SK-N-SH treated with all-trans-retinoic acid at 6 μM for 48 hours (cell line): Measurements from ENCODE around the gene ANKUB1.

Experiments
- ARNTL ChIP-seq: fragments of 450-650 bp; formaldehyde crosslinking; IDR thresholded peaks from 2 replicates; pipeline ENCODE4 v1.5.0; 2020; ENCODE audit warnings: low read depth, mild to moderate bottlenecking, moderate library complexity, borderline replicate concordance
- ESRRG ChIP-seq: fragments of 250-450 bp; sonication (Bioruptor Pico); IDR thresholded peaks from 2 replicates; pipeline ENCODE4 v1.6.1; 2021; ENCODE audit warnings: mild to moderate bottlenecking
- ISL1 ChIP-seq: fragments of 250-450 bp; sonication (Bioruptor Pico); IDR thresholded peaks from 2 replicates; pipeline ENCODE4 v2.1.2; 2022; ENCODE audit warnings: mild to moderate bottlenecking, moderate library complexity
- TOX ChIP-seq: fragments of 250-450 bp; sonication (Bioruptor Pico); IDR thresholded peaks from 2 replicates; pipeline ENCODE4 v1.8.0; 2021; ENCODE audit warnings: mild to moderate bottlenecking, moderate library complexity, borderline replicate concordance
- ZNF565 ChIP-seq: fragments of 450-650 bp; formaldehyde crosslinking; conservative IDR thresholded peaks from 2 replicates; pipeline ENCODE4 v1.5.0; 2020; ENCODE audit warnings: low read depth, mild to moderate bottlenecking, moderate library complexity
- ZNF70 ChIP-seq: fragments of 450-650 bp; formaldehyde crosslinking; IDR thresholded peaks from 2 replicates; pipeline ENCODE4 v1.5.0; 2020; ENCODE audit warnings: mild to moderate bottlenecking, moderate library complexity
- ZNF8 ChIP-seq: fragments of 450-650 bp; formaldehyde crosslinking; IDR thresholded peaks from 2 replicates; pipeline ENCODE4 v1.5.0; 2020; ENCODE audit warnings: mild to moderate bottlenecking, moderate library complexity
- TF ChIP-seq, protein P1 (sequence below): fragments of 250-450 bp; sonication (Bioruptor Pico); IDR thresholded peaks from 2 replicates; pipeline ENCODE4 v1.5.1; 2020; ENCODE audit warnings: low read depth, mild to moderate bottlenecking, moderate library complexity

DNA sequence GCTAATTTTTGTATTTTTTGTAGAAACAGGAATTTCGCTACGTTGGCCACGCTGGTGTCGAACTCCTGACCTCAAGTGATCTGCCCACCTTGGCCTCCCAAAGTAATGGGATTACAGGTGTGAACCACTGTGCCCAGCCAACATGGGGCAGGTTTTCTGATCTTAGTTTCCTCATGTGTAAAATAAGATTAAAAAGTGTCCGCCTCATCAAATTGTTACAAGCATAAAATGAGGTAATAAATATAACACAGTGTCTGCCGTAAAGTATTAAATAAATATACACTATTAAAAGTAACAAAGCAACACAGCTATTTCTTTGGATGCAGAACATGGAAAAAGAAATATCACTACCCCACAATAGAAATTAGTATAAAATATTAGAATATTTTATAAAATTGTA is 23.6 kb downstream of the ANKUB1 start:
- no peak for TF ChIP-seq TOX (CRISPR knock-in tag)
- TF ChIP-seq, protein P1, sequence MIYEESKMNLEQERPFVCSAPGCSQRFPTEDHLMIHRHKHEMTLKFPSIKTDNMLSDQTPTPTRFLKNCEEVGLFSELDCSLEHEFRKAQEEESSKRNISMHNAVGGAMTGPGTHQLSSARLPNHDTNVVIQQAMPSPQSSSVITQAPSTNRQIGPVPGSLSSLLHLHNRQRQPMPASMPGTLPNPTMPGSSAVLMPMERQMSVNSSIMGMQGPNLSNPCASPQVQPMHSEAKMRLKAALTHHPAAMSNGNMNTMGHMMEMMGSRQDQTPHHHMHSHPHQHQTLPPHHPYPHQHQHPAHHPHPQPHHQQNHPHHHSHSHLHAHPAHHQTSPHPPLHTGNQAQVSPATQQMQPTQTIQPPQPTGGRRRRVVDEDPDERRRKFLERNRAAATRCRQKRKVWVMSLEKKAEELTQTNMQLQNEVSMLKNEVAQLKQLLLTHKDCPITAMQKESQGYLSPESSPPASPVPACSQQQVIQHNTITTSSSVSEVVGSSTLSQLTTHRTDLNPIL = no peak
- no peak for TF ChIP-seq ZNF565 (CRISPR knock-in tag)
- TF ChIP-seq ARNTL (CRISPR knock-in tag) = no peak
- no peak for TF ChIP-seq ISL1
- no peak for TF ChIP-seq ESRRG
- TF ChIP-seq ZNF70 = no peak
- TF ChIP-seq ZNF8 (CRISPR knock-in tag) = no peak
